GM10266 (cell line): ENCODE measurements around the gene KCNQ1.

ENCODE experiments used
- DNase-seq: peaks from one replicate; pipeline ENCODE4 v3.0.0; 2012; ENCODE audit errors: extremely low spot score
- CTCF ChIP-seq: IDR thresholded peaks from 2 replicates; pipeline ENCODE4 v1.5.1; 2012; ENCODE audit warnings: mild to moderate bottlenecking, low read depth; ENCODE audit not compliant: control insufficient read depth, insufficient read depth; ENCODE audit errors: missing control alignments

The KCNQ1 gene

GRCh38 chr11:2825889-2826678, 381.3 kb downstream of the KCNQ1 start:
- no peak for TF ChIP-seq CTCF
- DNase-seq: no peak

GRCh38 chr11:2826679-2827056, 381.9 kb downstream of the KCNQ1 start:
- TF ChIP-seq CTCF: no peak
- DNase-seq: no peak

- no peak for DNase-seq
- TF ChIP-seq CTCF: no peak
Measured at GRCh38 chr11:2827256-2827655, 382.4 kb downstream of the KCNQ1 start.

- DNase-seq: no peak
- no peak for TF ChIP-seq CTCF
Measured at GRCh38 chr11:2827792-2828191, 383.0 kb downstream of the KCNQ1 start.

GRCh38 chr11:2828585-2829330, 383.9 kb downstream of the KCNQ1 start:
- TF ChIP-seq CTCF: no peak
- no peak for DNase-seq

GRCh38 chr11:2830030-2830812, 385.4 kb downstream of the KCNQ1 start:
- DNase-seq: no peak
- TF ChIP-seq CTCF: no peak
